Stimulated activated CD4-positive, alpha-beta T cell treated with anti-CD3 and anti-CD28 coated beads, Interleukin-1b, Interleukin-23, amount 100 ng/mL, for 24 hours (primary cell): ENCODE data around the gene GSTK1.
"Not testable (repeated sequence)": the region's sequence is repeated elsewhere in the genome, so short reads cannot be mapped to it uniquely, and the experiment has no call there.

Source experiments
- DNase-seq, 4 experiments: peaks; one replicate each; pipeline ENCODE4 v3.0.0-alpha.2; 2020; ENCODE audit warnings: low read depth in 4 of 4, low spot score in 1 of 4

GSTK1 gene

GRCh38 chr7:143265017-143265693 is 1.9 kb downstream of the GSTK1 start:
- no peak for DNase-seq

GRCh38 chr7:143269251-143269650 is 6.0 kb downstream of the GSTK1 start:
- DNase-seq = no peak

- no peak for DNase-seq
These were observed 8.0 kb downstream of the GSTK1 start for GRCh38 chr7:143271240-143271639.

- no peak for DNase-seq
These were observed 9.6 kb downstream of the GSTK1 start for GRCh38 chr7:143272871-143273270.

- DNase-seq = no peak
These were observed 16.2 kb downstream of the GSTK1 start for GRCh38 chr7:143279186-143280098.

- no peak for DNase-seq
These were observed 16.9 kb downstream of the GSTK1 start for GRCh38 chr7:143280160-143280559.

GRCh38 chr7:143280566-143280965 is 17.3 kb downstream of the GSTK1 start:
- no peak for DNase-seq

- no peak for DNase-seq
These were observed 18.3 kb downstream of the GSTK1 start for GRCh38 chr7:143281529-143281928.

- DNase-seq = no peak
These were observed 18.9 kb downstream of the GSTK1 start for GRCh38 chr7:143282124-143282523.

GRCh38 chr7:143283381-143283780 is 20.1 kb downstream of the GSTK1 start:
- DNase-seq = no peak

- no peak for DNase-seq
These were observed 21.6 kb downstream of the GSTK1 start, which contains the start of gene TMEM139 for GRCh38 chr7:143284591-143285469. TSS of gene TMEM139 (plus strand) at chr7:143284958. CDS start at chr7:143285958, 1,000 bp downstream.

GRCh38 chr7:143285470-143285778 is 22.2 kb downstream of the GSTK1 start:
- no peak for DNase-seq

- no peak for DNase-seq
These were observed 22.7 kb downstream of the GSTK1 start for GRCh38 chr7:143285806-143286521.

- no peak for DNase-seq
These were observed 23.3 kb downstream of the GSTK1 start for GRCh38 chr7:143286522-143286890.

- DNase-seq = no peak
These were observed 24.2 kb downstream of the GSTK1 start for GRCh38 chr7:143287339-143287934.

- peak; percentile 97 to 98 (median 97) for DNase-seq
These were observed 24.9 kb downstream of the GSTK1 start, which contains the start of gene CASP2 for GRCh38 chr7:143287935-143288826. TSS of gene CASP2 (plus strand) at chr7:143288351. CDS start at chr7:143288456, 105 bp downstream.

- no peak for DNase-seq
These were observed 25.6 kb downstream of the GSTK1 start for GRCh38 chr7:143288836-143289235.

GRCh38 chr7:143289421-143289820 is 26.2 kb downstream of the GSTK1 start:
- DNase-seq = no peak

GRCh38 chr7:143289888-143290287 is 26.6 kb downstream of the GSTK1 start:
- not testable (repeated sequence) for DNase-seq
